Measurements from ENCODE around the gene AGPAT4.
"Not testable (repeated sequence)": the region's sequence is repeated elsewhere in the genome, so short reads cannot be mapped to it uniquely, and the experiment has no call there.

The AGPAT4 gene

DNA sequence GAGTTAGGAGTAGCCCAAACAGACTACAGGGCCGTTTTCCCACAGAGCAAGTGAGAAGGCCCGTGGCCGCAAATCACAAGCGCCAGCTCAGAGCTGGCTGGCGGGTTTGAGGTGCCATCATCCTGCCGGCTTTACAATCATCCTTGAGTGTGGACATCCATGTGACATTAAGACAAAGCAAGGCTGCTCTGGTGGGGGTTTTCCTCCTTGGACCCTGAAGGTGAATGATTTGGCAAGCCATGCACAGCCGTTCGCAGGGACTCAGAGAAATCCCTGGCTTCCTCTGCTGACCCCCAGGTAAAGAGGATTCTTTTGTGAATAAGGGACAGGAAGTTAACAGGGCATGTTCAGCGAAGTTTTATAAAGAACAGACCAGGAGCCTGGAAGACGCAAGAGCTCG is 137.2 kb downstream of the AGPAT4 start:
- no peak for DNase-seq

DNA sequence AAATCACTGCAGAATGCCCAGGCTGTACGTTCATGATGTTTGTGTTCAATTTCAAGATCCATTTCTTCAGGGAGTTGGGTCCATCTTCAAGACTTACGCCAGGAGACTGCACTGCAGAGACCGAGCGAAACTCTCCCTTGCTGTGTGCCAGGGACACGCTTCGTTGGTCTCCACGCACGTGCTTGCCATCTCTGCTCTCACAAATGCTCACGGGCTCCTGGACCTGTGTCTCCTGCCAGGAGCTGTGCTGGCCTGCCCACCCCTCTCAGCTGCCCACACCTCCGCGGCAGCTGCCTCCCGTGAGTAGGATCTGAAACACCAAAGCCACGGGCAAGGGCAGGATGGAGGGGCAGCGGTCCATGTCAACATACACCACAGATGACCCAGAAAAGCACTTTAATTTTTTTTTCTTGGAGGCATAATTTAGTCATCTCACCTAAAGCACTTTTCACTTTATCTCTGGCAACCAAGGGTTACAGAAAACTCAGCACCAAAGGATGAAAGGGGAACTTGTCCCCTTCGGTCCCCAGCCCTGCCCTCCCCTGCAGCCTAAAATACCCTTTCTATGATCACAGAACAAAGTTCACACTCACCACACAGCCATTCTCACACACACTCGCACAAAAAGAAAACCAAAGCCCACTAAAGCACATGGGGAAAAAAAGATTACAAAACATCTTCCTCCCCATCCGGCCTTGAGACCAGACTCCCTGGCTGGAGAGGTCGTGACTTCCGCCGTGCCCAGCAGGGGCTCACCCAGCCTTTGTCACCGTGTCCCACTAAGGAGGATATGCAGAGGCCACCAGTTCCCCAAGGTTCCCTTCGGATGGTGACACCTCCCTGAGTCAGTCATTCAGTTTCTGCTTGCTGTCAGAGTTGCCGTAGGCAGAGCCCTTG is 137.9 kb downstream of the AGPAT4 start:
- no peak for DNase-seq

DNA sequence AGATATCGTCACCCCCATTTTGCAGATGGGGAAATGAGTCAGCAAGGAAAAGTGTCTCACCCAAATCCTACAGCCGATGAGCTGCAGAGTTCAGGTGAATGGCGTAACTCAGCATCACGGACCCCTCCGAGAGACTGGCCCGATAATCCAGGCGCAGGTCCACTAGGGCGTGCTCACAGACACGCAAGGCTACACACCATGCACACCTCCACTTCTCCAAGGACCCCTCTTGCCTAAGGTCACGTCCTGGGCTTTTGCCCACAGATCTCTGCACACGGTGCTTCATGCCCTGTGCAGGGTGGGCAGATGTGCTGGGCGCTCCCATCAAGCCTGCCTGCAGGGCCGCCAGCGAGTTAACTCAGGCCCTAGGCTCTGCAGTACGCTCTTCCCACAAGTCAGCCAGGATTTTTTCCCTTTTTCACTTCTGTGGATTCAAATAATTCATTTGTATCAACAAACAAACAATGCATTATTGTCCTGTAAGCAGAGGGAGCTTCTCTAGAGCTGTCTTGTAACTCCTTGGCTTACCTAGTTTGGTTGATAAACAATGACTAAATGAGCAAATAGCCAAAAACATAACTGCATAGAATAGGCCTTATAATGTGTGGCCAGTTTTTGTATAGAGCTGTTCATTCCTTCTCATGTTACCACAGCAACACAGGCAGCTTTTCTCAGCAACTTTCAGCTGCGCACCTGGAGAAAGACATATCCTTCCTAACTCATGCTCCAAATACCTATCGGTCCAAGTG is 139.1 kb downstream of the AGPAT4 start:
- no peak for DNase-seq

DNA sequence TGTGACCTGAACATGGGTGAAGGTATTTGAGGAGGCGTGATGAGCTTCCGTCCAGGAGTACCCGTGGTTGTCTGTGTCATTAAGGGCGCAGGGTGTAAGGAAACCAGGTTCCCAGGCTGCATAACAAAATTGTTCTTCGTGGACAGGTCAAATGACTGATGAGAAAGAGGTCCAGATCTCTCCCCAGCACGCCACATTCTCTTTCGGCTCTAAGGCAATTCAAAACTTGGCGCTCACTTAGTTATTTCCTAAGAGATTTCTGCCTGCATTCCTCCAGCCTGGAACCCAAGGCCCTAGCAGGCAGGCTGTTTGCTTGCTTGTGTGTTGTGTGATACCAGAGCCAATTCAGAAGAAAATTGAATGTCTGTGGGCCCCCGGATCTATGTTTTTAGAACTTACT is 139.9 kb downstream of the AGPAT4 start:
- DNase-seq = no peak

DNA sequence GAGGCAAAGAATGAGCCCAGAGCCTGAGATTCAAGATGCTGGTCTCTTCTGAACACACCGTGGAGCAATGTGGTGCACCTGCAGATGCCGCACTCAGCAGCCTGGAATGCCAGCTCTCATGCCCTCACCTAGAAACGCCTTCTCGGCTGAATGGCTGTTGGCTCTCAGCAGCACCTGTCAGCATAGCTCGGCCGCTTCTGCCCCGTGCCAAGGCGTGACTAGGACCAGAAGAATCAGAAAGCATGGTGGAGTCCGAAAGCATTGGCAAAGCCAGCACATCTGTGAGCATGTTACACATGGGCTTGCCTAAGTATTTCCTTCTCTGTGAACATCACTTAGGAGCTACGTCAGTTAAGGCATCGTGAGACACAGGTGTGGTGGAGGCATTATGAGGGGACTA is 141.5 kb downstream of the AGPAT4 start:
- DNase-seq = no peak

DNA sequence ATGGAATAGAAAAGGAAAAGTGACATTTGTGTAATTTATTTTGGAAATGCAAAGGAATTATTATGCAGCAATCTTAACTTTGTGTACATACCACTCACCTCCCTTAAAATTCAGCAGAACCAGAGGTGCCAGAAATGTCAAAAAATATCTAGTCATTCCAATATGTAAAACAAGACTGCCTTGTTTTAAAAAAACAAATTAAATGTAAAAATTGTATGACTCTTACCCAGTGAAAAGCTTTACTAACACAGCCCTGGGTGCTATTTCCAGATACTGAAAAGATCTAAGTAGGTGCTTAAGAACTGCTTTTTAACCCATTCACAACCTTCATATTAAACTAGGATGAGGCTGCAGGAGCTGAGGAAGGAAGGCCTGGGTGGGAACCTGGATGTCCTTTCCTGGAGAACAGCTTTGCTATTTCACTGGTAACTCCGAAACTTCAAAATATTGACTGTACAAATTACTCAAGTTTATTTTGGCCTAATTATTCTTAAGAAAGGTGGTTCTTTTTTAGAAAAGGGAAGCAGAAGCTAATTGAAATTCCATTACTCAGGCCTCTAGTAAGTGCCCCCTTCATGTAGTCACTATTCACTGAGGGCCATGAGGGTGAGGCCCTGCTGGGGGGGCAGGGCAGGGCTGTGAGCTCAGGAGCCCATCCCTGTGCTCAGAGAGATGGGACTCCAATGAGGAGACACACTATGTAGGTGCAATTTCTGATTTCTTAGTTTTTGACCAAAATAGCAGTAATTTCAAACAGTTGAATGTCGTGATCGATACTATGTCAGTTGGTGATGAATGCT is 142.7 kb downstream of the AGPAT4 start:
- no peak for DNase-seq

DNA sequence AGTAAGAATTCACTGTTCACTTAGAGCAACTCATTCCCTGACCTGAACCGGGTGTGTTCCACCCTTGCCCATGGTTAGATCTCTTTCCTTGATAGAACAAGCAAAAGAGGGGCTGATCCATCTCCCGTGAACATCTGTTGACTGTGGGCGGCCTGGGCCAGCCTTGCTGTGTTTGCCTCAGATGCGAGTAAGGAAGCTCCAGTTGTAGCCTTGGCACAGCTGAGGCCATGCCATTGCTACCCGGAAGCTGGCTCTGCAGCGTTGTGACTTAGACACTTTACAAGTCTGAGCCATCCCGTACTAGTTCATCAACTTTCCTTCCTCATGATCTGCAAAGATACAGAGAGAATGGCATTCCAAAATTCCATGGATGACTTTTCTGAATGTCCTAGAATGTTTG is 143.3 kb downstream of the AGPAT4 start:
- no peak for DNase-seq

DNA sequence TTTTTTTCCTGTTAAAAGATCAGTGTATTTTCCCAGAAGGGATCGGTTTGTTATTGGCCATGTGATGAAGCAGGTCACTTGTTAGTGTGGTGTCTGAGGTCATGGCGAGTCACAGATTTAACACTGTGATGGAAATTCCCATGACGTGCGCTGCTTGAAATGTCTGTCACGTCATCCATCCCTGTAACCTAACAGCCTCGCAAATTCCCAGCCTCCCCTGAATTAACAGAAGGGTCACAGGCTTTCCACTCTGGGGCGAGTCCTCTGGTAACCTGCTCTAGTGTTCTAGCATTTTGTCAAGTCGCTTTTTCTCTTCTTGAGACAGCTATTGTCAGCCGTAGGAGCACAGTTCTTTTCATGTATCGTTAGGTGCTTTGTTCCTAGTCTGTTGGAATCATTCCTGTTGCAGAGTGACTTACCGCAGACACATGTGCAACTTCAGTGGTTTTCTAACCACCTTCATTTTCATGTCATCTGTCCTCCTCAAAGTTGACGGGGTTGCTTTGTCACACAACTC is 145.1 kb downstream of the AGPAT4 start:
- no peak for DNase-seq

DNA sequence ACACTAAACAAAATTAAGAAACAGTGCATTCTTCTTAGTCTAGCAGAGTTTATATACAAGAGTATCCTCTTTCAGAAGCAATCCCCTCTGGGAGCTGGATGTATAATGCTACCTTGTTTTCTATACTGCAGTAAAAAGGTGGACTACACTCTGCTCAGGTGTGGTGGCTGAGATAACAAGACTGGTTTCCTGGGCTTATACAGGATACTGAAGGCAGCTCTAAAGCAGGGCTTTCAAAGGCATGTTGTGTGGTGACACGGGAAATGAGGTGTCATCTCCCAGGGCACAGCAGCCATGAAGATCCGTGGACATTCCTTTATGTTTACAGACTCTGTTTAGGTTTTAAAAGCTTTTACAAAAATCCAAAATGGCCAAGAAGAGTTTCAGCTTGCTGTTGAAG is 145.6 kb downstream of the AGPAT4 start:
- no peak for DNase-seq

DNA sequence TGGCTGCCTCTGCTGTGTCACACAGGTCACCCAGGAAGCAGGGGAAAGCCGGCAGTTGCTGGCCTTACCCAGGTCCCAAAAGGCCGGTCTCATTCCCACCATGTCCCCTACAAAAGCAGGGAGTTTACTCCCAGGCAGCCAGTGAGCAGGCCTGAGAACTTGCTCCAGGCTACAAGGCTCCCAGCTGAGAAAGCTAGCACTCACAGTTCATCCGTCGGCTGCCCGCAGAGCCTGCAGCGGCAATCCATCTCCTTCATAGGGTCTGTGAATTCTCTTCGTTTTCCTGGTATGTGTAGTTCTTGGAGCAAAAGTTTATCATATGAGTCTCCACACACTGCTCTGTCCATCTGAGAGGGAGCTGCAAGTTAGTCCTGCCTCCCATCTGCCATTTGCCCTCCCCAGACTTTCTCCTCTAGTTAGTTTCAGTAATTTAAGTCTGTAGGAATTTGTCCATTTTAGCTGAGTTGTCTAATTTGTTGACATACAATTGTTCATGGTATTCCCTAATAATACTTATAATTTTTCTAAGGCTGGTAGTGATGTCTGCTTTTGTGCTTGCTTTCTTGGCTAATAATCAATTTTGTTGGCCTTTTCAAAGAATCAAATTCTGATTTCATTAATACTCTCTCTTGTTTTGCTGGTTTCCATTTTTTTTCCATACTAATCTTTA is 146.7 kb downstream of the AGPAT4 start:
- DNase-seq = no peak

DNA sequence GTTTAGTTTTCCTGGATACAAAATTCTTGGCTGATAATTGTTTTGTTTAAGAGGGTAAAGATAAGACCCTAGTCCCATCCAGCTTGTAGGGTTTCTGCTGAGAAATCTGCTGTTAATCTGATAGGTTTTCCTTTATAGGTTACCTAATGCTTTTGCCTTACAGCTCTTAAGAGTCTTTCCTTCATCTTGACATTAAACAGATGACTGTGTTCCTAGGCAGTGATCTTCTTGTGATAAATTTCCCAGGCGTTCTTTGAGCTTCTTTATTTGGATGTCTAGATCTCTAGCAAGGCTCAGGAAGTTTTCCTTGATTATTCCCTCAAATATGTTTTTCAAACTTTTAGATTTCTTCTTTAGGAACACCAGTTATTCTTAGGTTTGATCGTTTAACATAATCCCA is 148.3 kb downstream of the AGPAT4 start:
- DNase-seq = no peak

DNA sequence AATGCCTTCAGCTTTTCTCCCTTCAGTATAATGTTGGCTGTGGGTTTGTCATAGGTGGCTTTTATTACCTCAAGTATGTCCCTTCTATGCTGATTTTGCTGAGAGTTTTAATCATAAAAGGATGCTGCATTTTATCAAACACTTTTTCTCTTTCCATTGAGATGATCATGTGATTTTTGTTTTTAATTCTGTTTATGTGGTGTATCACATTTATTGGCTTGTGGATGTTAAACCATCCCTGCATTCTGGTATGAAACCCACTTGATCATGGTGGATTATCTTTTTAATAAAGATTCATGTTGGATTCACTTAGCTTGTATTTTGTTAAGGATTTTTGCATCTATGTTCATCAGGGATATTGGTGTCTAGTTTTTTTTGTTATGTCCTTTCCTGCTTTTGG is 150.5 kb downstream of the AGPAT4 start:
- not testable (repeated sequence) for DNase-seq

DNA sequence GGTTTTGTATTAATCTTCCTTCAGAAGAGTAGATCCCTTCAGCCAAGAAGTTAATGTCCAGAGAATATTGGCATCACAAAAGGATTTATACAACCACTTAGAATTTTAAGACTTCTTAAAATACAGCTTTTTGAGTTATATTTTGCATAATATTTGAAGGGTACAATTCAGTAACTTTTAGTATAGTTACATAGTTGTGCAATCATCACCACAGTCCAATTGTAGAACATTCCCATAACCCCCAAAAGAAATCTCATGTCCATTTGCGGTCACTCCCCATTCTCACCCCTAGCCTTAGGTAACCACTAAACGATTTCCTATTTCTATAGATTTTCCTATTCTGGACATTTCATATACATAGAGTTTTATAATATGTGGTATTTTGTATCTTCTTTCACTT is 155.9 kb downstream of the AGPAT4 start:
- no peak for DNase-seq

DNA sequence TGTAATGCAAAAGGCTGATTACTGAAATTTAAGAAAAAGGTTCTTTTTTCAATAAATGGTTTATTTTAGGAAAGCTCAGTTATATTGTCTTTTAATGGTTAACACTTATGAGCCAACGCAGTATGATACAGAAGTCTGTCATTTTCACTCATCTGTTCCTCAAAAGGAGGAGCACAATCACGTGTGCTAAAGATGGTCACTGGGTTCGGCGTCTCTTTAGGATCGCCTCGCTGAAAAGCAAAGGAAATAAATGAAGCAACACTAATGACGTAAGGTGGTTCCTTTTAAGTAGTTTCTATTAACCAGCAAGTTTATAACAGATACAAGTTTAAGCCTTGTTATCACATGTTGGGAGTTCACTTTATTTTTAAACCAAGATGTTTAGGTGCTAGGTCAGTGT is 156.6 kb downstream of the AGPAT4 start:
- DNase-seq = no peak

DNA sequence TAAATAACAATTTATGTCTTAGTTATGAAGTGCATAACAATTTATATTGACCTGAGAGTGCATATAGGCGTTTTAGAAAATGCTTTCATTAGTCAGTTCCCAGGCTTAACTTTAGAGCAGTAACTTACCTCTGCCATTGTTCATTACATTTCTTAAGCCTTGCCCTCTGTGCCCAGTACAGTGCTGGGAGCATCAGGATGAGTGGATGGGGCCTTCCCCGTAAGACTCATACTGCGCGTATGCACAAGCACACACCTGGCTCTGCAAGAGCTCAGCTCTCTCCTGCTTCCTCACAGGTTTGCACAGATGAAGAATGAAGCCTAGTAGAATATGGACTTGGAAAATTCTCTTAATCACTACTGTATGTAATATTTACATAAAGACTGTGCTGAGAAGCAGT is 157.3 kb downstream of the AGPAT4 start:
- DNase-seq = no peak

DNA sequence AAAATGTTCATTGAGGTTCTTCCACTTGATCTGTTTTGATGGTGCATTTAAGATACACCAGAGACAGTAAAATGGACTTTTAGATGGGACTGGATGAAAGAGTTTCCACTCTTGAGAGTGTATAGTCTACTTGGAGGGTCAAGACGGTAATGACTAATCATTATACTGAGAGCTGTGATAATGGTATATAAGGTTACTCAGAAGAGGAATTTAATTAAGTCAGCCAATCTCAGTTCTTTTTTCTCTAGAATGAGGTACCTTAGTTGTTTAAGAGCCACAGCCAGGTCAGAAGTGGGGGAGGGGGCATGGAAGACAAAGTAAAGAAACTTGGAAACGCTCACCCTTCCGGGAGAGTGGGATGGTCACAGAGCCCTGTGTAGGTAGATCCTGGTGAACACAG is 158.4 kb downstream of the AGPAT4 start:
- no peak for DNase-seq

DNA sequence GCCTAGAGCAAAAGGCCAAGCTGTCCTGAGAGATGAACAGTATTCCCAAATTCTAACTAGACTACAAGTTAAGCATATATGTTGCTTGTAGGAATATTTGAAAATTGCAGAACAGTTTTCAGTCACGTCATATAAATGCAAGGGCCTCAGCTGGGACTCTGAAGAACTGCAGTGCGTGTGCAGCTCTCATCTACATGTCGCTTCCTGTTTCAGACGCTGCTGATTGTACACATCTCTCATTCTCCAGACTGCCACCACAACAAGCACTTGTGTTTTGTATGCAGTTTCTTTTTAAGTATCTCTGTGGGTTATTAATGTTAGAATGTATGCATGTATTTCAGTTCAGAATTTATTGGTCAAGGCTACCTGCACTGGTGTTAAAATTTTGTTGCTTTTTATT is 162.6 kb downstream of the AGPAT4 start:
- DNase-seq = no peak

DNA sequence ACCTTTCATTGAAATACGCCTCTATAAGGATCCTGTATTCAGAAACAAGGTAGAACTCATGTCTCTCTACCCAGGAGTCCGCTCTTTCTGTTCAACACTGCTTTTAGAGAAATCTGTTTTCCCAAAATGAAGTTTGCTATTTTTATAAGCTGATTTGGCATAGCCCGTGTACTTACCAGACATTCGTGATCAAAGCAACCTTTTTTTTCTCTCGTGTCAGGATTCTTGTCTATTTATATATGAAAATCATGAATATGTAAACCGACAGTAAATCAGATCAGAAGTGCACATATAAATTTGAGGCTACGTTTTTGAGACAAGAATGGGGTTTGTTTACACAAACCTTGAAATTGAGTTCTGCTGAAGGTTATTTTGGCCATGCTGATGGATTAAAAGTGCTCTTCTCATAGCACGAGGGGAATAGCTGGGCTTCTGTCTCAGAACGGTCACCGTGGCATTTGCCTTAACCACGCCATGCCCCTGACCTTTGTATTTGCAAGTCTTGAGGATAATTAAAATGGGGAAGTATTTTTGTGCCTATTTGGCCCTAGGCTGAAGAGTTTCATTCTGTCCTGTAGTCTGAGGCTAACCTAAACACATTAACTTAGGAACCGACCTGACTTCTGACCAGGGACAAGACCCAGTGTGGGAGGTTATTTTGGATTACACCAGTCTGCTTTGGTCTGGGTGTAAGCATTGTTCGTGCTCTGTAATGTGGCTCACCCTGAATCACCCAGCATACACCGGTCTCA is 163.7 kb downstream of the AGPAT4 start:
- DNase-seq = no peak

DNA sequence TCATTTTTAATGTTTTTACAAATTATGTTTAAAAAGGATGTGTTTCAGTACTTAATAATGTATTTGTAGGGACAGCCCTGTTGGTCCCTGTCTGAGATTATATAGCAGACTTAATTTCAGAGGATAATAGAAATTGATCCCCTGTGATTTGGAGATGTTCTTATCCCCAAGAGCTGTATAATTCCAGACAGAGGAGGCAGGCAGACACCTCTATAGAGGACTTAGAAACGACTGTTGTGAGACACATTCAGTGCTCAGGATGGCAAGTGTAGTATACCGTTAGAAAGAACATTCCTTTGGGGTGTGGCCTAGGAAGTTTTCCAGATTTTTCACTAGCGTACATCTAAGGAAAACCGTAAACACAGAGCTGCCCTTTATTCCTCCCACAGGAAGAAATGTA is 164.5 kb downstream of the AGPAT4 start:
- no peak for DNase-seq

DNA sequence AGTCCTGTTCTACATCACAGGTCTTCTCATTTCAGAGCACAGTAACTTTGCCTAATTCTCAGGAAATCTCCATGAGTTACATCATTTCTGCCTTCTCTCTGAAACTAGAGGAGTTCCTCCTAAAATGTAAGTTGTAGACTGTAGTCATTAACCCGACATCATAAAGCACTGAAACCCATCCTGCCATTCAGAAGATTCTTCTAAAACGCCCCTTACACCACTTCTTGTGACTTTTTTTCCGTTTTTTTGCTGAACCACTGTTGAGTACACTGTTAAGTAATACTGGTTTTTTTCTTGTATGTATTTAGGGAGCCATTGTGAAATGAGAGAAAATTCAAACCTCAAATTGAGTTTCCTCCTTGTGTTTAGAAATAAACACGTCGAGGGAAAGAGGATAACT is 164.9 kb downstream of the AGPAT4 start:
- DNase-seq = no peak

DNA sequence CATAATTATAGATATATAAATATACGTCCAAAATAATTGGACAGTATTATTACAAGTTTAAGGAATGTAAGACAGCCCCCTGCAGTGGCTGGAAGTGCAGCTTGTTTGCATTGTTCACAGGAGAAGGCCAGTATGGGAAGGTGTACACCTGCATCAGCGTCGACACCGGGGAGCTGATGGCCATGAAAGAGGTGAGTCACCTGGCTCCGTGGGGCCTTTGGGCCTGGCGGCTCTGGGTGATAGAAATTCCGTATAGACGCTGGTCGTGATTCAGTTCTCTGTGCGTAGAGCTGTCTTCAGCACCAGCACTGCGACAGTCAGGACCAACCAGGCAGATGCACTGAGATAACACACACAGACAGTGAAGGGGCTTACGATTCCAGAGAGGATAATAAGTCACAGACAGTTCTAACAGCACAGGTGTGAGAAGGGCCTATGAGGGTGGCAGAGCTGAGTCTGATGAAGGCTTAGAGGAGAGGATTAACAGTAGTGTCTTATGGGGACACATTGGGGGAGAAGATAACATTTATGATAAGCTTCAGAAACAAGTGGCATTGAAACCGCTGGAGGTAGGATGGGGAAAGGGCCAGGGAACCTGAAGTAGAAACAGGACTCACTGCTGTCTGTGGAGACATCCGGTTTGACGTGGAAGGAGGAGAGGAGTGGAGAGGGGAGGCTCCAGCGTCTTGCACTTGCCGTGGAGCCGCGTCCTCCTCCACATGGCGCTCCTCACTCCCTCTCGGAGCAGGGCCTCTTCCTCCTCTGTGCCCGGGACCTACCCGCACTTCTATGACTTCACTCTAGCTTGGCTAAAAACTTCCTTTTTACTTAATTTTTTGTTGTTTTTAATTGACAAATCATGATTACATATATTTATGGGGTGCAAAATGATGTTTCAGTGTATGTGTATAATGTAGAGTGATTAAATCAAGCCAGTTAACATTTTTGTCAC is 165.8 kb downstream of the AGPAT4 start:
- no peak for DNase-seq
